GM21528 (cell line): ENCODE measurements around the gene OSBPL2.

ENCODE experiments used
- ATAC-seq: cut with Tn5 transposase; IDR thresholded peaks from one replicate; pipeline ENCODE4 v1.9.1; 2021; ENCODE audit warnings: mild to moderate bottlenecking, moderate library complexity; ENCODE audit not compliant: unreplicated experiment, low FRiP score

Gene OSBPL2

DNA sequence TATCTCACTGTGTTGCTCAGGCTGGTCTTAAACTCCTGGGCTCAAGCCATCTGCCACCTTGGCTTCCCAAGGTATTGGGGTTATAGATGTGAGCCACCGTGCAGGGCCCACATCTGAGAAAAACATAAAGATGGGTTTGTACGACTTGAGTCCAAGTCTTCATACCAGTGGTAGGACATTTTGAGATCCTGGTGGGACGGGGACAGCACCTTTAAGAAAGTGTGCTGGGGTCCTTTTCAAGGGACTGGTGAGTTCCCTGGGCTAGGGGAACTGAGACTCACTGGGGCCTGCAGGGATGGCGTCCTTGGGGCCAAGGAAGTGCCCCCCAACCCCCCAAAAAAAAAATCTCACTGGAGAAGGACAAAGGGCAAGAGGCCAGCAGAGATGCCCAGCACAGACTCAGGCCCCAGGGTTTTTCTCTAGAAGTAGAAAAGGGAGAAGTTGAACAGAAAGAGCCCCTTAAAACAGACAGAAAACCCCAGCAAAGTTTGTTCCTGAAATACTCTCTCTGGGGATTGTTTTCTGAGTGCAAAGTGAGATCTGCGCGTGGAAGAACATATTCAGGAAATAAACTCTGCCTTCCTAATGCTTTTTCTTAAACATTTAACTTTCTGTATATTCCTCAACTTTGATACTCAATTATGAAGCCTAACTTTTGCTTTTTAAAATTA is 10.7 kb downstream of the OSBPL2 start:
- no peak for ATAC-seq

DNA sequence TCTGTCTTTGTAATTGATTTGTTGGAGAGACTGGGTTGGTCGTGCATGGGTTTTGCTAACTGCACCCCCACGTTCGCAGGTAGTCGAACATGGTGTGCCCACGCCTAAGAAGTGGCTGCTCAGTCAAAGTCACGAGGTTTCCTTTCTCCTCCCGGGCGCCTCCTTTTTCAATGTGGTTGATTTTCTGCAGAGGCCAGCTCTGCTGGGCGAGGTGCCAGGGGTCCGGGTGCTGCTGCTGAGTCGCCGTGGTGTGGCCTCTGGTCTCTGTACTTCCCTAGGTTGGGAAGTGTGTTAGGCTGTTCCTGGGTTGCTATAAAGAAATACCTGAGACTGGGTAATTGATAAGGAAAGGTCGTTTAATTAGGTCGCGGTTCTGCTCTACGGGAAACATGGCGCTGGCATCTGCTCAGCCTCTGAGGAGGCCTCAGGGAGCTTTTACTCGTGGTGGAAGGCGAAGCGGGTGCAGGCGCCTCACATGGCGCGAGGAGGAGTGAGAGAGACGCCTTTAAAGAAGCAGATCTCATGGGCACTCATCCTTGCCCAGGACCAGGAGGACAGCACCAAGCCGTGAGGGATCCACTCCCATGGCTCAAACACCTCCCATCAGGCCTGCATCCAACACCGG is 14.1 kb downstream of the OSBPL2 start:
- ATAC-seq, result no peak

- ATAC-seq, result no peak
These were observed 15.1 kb downstream of the OSBPL2 start for GRCh38 chr20:62253398-62253797.

- no peak for ATAC-seq
These were observed 15.9 kb downstream of the OSBPL2 start for GRCh38 chr20:62254021-62254724.

DNA sequence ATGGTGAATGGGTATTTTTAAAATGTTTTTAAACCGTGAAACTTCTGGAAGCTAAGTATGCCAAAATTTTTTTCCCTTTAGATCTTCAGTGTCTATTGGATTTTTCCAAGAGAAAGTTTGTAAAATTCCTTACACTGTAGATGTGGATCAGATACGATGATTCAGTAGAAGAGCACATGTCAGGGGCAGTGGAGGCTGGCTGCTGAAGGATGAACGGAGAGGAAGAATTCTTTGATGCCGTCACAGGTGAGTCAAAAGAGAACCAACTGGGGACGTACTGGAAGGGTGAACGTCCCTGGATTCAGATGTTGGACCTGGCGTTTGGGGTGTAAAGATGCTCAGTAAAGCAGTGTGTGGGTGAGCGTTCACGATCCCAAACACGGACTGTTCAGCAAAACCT is 17.7 kb downstream of the OSBPL2 start:
- no peak for ATAC-seq

DNA sequence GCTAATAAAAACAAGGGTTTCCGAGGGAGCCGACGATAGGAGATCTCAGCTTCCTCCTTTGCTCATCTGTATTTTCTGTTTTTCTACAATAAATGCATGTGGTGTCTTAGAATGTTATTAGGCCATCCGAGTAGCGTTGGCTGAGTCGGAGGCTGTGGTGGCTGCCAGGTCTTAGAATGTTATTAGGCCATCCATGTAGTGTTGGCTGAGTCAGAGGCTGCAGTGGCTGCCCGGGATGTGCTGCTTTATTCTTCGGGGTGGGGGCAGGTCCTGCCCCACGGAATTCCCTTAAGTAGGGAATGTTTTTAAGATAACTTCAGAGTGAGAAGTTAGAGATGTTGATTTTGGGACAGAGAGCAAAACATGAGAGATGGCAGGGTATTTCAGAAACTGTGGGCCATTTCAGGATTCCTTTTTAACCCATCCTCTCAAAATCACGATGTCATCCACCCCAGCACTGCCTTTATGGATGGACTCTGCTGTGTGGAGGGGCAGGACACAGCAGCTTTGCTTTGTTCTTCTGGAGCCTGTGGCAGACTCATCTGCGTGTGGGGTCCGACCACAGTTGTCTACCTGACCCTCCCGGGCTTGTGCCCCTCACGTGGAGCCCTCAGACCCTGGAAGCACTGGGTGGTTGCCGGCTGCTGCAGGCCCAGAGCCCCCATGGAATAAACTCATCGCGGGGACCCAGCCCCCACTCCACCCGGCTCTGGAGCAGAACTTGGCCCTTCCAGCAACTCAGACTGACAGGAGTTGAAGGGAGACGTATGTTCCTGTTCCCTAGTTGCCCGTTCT is 20.4 kb downstream of the OSBPL2 start:
- ATAC-seq, result no peak

DNA sequence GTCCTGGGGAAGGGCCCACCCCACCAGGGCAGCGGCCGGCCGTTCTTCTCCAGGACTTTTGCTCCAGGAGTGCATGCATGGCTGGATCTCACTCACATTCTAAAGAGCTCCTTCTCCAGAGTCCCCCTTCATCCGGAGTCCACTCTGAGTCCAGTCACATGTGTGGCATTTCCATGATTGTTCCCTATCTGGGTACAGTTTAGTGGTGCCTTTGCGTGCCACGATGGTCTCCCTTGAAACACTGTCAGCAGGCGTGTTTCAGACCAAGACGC is 20.9 kb downstream of the OSBPL2 start:
- no peak for ATAC-seq

DNA sequence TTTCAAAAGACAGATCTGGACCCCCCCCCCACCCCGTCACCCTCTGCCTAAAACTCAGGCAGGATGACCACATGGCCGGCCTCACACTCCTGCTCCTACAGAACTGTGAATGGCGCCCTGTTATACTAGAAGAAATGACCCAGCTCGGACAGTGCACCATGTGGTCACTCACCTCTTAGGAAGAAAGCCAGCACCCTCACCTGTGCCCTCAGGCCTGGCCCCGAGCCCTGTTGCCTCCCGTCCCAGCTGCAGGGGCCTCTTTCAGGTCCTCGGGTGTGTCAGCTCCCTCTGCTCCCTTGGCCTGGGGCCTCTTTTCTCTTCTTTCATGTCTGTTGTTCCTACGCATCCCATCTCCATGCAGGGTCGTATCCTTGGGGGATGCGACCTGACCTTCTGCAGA is 23.7 kb downstream of the OSBPL2 start:
- ATAC-seq, result no peak

GRCh38 chr20:62263396-62263795 is 25.1 kb downstream of the OSBPL2 start:
- no peak for ATAC-seq

- ATAC-seq, result no peak
These were observed 27.0 kb downstream of the OSBPL2 start for GRCh38 chr20:62265365-62265764.

GRCh38 chr20:62266340-62266739 is 28.0 kb downstream of the OSBPL2 start:
- no peak for ATAC-seq

GRCh38 chr20:62266851-62267250 is 28.5 kb downstream of the OSBPL2 start:
- ATAC-seq, result no peak

- no peak for ATAC-seq
These were observed 29.2 kb downstream of the OSBPL2 start for GRCh38 chr20:62267543-62267942.

- no peak for ATAC-seq
These were observed 30.0 kb downstream of the OSBPL2 start for GRCh38 chr20:62268228-62268900.

DNA sequence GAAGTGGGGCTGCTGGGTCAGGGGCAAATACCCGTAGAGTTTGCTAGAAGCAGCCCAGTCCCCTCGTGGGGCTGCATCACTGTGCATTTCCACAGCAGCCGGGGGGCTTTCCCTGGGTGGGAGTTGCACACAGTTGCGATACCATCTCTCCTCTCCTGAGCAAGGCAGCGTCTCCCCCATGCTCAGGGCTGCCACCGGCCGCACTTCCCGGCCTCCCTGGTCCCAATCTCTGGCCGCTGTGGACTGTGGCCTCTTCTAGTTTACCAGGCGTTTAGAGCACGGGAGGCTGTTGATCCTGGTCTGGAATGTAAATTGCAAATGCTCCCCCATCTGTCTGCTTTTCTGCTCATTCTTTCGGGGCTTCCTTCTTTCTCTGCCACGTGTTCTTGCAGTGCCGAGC is 31.1 kb downstream of the OSBPL2 start:
- ATAC-seq, result no peak

- ATAC-seq, result no peak
These were observed 31.6 kb downstream of the OSBPL2 start for GRCh38 chr20:62269871-62270270.

GRCh38 chr20:62272200-62272599 is 33.9 kb downstream of the OSBPL2 start:
- no peak for ATAC-seq

- no peak for ATAC-seq
These were observed 35.1 kb downstream of the OSBPL2 start for GRCh38 chr20:62273416-62273815.

- no peak for ATAC-seq
These were observed 36.1 kb downstream of the OSBPL2 start for GRCh38 chr20:62274332-62274950.

DNA sequence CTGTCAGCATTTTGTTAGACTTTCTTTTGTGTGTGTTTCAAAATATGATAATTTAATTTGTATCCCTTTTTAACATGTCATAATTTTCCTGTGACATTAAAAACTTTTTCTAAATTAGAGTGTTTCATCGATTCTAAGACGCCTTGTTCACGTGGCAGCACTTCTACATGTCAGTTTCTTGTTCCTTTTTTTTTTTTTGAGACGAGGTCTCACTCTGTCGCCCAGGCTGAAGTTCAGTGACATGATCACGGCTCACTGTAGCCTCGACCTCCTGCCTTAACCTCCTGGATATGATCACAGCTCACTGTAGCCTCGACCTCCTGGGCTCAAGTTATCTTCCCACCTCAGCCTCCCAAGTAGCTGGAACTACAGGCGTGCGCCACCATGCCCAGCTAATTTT is 36.9 kb downstream of the OSBPL2 start:
- ATAC-seq, result no peak
